SJSA1 (cell line): ENCODE data around the gene UNC93A. TPM values are rescaled to one million over a fixed set of nuclear protein-coding genes. Genes with fewer than 3 reads are reported as not detected.
"Not testable (repeated sequence)": the region's sequence is repeated elsewhere in the genome, so short reads cannot be mapped to it uniquely, and the experiment has no call there.

Source experiments
- DNase-seq, 2 experiments: peaks; one replicate each; pipeline ENCODE4 v3.0.0-alpha.2; 2015 to 2020; ENCODE audit warnings: low spot score in 2 of 2, low read depth in 1 of 2
- H3K27ac ChIP-seq: fragments of 250-450 bp; sonication (Bioruptor Pico); 2 replicates; pipeline ENCODE4 v1.5.1; 2020; ENCODE audit warnings: mild to moderate bottlenecking, moderate library complexity
- H3K27me3 ChIP-seq: fragments of 250-450 bp; sonication (Bioruptor Pico); replicated peaks from 2 replicates; pipeline ENCODE4 v1.5.1; 2020; ENCODE audit warnings: mild to moderate bottlenecking, moderate library complexity
- H3K36me3 ChIP-seq: fragments of 250-450 bp; sonication (Bioruptor Pico); 2 replicates; pipeline ENCODE4 v1.5.1; 2020; ENCODE audit warnings: mild to moderate bottlenecking
- H3K4me1 ChIP-seq: fragments of 250-450 bp; sonication (Bioruptor Pico); replicated peaks from 2 replicates; pipeline ENCODE4 v1.6.1; 2021; ENCODE audit warnings: mild to moderate bottlenecking
- H3K4me3 ChIP-seq: fragments of 250-450 bp; sonication (Bioruptor Pico); 2 replicates; pipeline ENCODE4 v1.5.1; 2020; ENCODE audit warnings: mild to moderate bottlenecking
- H3K9me3 ChIP-seq: fragments of 250-450 bp; sonication (Bioruptor Pico); replicated peaks from 2 replicates; pipeline ENCODE4 v1.5.1; 2020; ENCODE audit warnings: mild to moderate bottlenecking
- total RNA-seq: library from RNA; depleted of rRNA; stranded (reverse); fragments of >200 nt; shearing (Covaris generic); gene quantifications from 2 replicates; pipeline ENCODE4 v1.2.3, GENCODE V29; 2014; rRNA removed

UNC93A gene
- total RNA-seq, result not detected in 2 replicates

GRCh38 chr6:167290786-167291622, at the start of gene UNC93A:
Gene UNC93A (plus strand): TSS chr6:167291315. CDS start chr6:167291490, 175 bp downstream.
- Histone ChIP-seq H3K36me3 (no peaks in the 10 kb centered on the region), H3K27ac (no peak within 1 kb of the TSS), H3K4me1 (no peaks in the 10 kb centered on the region), H3K27me3 (peaks cover 12% of the 10 kb centered on the region), H3K9me3 (no peaks in the 10 kb centered on the region), H3K4me3 (no peak within 1 kb of the TSS)
- no peak for DNase-seq

GRCh38 chr6:167241321-167242134, 49.6 kb upstream of the UNC93A start:
- not testable (repeated sequence) for H3K36me3 ChIP-seq, H3K4me1 ChIP-seq, H3K9me3 ChIP-seq, H3K27ac ChIP-seq, DNase-seq, H3K4me3 ChIP-seq, H3K27me3 ChIP-seq

GRCh38 chr6:167242135-167242506, 49.0 kb upstream of the UNC93A start:
- not testable (repeated sequence) for H3K4me1 ChIP-seq, H3K27ac ChIP-seq, H3K36me3 ChIP-seq, H3K9me3 ChIP-seq, H3K4me3 ChIP-seq, DNase-seq, H3K27me3 ChIP-seq

DNA sequence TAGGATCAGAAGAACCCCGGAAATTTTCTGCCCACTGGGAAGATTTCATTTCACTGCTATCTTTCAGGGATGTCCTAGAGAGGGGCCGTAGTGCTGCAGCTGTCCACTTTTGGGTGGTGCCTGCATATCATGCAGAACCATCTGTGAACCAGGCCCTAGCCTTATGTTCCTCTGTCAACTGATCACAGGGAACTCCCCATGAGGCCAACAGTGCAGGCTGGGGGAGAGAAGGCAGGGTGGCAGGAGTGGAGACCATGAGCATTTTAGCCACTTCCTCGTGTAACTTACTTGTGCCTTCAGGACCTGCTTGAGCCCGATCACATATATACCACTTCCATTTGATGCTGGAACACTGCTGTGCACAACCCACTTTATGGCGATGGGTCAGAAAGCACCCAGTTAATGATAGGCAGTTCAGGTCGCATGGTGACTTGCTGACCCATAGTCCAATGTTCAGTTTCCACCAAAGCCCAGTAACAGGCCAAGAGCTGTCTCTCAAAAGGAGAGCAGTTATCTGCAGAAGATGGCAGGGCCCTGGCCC, 48.5 kb upstream of the UNC93A start:
- not testable (repeated sequence) for DNase-seq, H3K9me3 ChIP-seq, H3K4me1 ChIP-seq, H3K4me3 ChIP-seq, H3K27ac ChIP-seq, H3K36me3 ChIP-seq, H3K27me3 ChIP-seq

- H3K4me1 ChIP-seq, result no peaks in the 10 kb centered on the region
- H3K4me3 ChIP-seq, result no peak overlapping the region
- H3K9me3 ChIP-seq, result no peaks in the 10 kb centered on the region
- DNase-seq, result no peak
- peaks cover 5% of the 10 kb centered on the region; the same call in 1 of the 2 replicates for H3K27me3 ChIP-seq
- no peak overlapping the region for H3K27ac ChIP-seq
- H3K36me3 ChIP-seq, result no peaks in the 10 kb centered on the region
Measured at GRCh38 chr6:167244064-167244960, 46.8 kb upstream of the UNC93A start.

DNA sequence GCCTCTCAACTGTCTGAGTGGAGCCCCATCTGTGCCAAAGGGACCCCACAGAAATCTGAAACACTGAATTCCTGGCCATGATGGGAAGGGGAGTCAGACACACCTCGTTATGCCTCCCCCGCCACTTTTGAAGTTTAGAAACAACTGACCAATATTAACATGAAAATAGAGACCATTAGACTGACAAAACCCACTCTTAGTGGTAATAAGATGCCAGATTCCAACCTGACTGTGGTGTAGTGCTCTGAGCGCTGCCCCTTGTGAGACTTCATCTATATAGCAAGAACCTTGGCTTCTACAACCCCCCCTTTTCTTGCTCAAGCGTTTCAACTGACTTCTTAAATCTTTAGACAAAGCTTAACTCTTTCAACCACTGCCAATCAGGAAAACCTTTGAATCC, 46.1 kb upstream of the UNC93A start:
- no peak overlapping the region for H3K27ac ChIP-seq
- no peaks in the 10 kb centered on the region for H3K4me1 ChIP-seq
- no peak for DNase-seq
- no peaks in the 10 kb centered on the region for H3K9me3 ChIP-seq
- no peak overlapping the region for H3K4me3 ChIP-seq
- no peaks in the 10 kb centered on the region for H3K36me3 ChIP-seq
- H3K27me3 ChIP-seq, result peaks cover 5% of the 10 kb centered on the region; the same call in 1 of the 2 replicates

DNA sequence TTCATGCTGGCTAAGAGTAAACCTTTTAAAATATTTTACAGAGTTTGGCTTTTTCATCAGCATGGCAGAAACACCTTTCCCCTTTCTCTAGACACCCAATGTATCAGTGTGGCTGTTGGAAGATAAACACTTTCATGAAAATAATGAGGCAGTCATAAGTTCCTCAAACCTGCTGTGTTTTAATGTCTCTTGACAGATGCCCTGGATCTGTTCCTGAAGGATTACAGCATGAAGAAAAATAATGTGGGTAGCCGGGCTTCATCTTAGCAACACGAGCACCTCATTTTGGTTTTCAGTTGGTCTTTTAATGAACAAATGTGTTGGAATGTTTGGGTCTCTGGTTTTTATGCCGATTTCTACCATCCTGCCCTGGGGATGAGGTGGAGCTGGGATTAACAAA, 45.5 kb upstream of the UNC93A start:
- no peak for DNase-seq
- Histone ChIP-seq H3K4me1 (no peaks in the 10 kb centered on the region), H3K9me3 (no peaks in the 10 kb centered on the region), H3K27me3 (peaks cover 5% of the 10 kb centered on the region; the same call in 1 of the 2 replicates), H3K4me3 (no peak overlapping the region), H3K27ac (no peak overlapping the region), H3K36me3 (no peaks in the 10 kb centered on the region)

- DNase-seq, result no peak
- Histone ChIP-seq H3K9me3 (no peaks in the 10 kb centered on the region), H3K4me3 (no peak overlapping the region), H3K36me3 (no peaks in the 10 kb centered on the region), H3K27me3 (peaks cover 10% of the 10 kb centered on the region), H3K4me1 (no peaks in the 10 kb centered on the region), H3K27ac (no peak overlapping the region)
Measured at GRCh38 chr6:167247814-167248595, 43.1 kb upstream of the UNC93A start.

DNA sequence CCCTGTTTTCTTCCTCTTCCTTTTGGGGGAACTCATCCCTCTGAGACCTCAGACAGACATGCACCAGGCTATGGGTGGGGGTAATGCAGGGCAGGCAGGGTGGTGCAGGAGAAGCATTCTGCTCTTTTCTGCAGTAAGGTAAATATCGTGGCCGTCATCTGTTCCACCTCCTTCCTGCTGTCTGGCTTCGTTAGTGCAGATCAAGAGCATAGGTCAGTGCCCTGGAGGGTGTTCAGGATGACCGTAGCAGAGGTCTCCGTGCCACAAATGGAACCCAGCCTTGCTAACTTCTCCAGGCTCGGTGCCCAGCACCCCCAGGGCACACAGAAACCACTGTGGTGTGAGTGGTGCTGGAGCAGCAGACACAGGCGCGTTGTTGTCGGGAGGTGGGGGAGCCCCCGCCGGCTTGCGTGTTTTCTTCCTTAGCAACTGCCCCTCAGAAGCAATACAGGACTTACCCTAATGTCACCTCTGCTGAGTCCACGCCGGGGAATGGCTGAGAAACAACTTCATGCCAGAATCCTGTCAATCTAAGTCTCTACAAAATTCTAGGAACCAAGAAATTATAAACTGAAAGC, 42.1 kb upstream of the UNC93A start:
- not testable (repeated sequence) for H3K27ac ChIP-seq, H3K9me3 ChIP-seq, H3K4me1 ChIP-seq, DNase-seq, H3K36me3 ChIP-seq, H3K27me3 ChIP-seq, H3K4me3 ChIP-seq

- Histone ChIP-seq H3K4me1 (no peaks in the 10 kb centered on the region), H3K27me3 (peaks cover 10% of the 10 kb centered on the region), H3K4me3 (no peak overlapping the region), H3K27ac (no peak overlapping the region), H3K36me3 (no peaks in the 10 kb centered on the region), H3K9me3 (no peaks in the 10 kb centered on the region)
- DNase-seq, result no peak
Measured at GRCh38 chr6:167252271-167252670, 38.8 kb upstream of the UNC93A start.

DNA sequence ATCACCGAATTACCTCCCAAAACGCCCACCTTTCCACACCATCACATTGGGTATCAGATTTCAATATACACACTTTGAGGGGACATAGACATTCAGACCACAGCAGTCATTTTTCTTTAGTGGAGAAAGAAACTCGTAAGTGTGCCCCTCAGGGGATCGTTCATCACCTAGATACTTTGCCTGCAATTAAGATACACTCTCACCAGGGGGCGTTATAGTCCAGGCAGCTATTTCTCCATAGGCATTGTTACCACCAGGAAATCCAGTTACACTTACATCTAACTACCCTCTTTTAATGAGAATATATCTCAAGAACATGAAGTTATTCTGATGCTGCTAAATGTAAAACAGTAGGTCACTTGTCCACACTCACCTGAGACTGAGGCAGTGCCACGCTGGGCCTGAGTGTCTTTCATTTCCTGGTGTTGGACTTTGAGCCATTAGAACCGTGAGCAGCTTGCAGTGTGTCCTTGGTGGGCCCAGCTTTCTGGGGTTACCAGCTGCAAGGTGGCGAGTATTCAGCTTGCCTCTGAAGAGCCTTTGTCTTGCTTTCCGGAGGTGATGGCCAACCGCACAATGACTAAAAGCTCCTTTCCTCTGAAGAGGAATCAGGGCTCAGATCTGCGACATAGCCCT, 35.1 kb upstream of the UNC93A start:
- H3K27me3 ChIP-seq, result peaks cover under 1% of the 10 kb centered on the region
- H3K4me1 ChIP-seq, result no peaks in the 10 kb centered on the region
- no peaks in the 10 kb centered on the region for H3K9me3 ChIP-seq
- no peaks in the 10 kb centered on the region for H3K36me3 ChIP-seq
- no peak overlapping the region for H3K4me3 ChIP-seq
- DNase-seq, result no peak
- H3K27ac ChIP-seq, result no peak overlapping the region

DNA sequence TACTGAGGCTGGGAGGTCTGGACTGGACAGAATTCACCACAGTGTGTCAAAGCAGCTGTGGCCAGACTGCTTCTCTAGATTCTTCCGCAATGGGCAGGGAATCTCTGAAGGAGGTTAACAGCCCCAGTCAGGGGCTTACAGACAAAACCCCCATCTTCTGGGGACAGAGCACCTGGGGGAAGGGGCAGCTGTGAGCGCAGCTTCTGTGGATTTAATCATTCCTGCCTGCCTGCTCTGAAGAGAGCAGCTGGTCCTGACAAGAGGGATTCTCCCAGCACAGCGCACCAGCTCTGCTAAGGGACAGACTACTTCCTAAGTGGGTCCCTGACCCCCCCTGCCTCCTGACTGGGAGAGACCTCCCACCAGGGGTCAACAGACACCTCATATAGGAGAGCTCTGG, 32.5 kb upstream of the UNC93A start:
- H3K4me3 ChIP-seq, result no peak overlapping the region
- no peaks in the 10 kb centered on the region for H3K36me3 ChIP-seq
- H3K9me3 ChIP-seq, result no peaks in the 10 kb centered on the region
- H3K27me3 ChIP-seq, result no peaks in the 10 kb centered on the region
- H3K4me1 ChIP-seq, result no peaks in the 10 kb centered on the region
- DNase-seq, result no peak
- H3K27ac ChIP-seq, result no peak overlapping the region
